ENCODE results near the gene APBA2. TPM values are rescaled to one million over a fixed set of nuclear protein-coding genes. Genes with fewer than 3 reads are reported as not detected.

APBA2 gene
- total and polyA plus RNA-seq, 10 donors: 5.8 to 33.8 (median 18.3) TPM

DNA sequence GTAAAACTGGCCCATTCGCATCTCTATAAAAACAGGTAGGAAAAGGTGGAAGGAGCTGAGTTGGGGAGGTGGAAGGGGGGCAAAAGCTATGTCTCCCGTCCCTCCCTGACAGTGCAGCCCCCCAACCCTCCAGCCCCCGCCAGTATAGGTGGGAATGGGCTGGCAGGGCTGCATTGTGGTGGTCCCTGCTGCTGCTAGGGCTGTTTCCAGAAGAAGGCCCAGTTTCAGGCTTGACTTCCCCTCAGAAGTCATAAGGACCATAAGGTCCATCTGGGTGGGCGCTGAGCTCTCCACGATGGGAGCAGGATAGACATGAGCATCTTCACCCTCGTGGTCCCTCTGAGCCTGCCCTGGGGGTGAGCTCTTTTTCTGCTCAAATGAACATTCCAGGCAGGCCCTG lies 44.2 kb downstream of the APBA2 start:
- DNase-seq: peak; percentile 41
- intact Hi-C loops (cut with DNase I; ENCODE audit: low total_unique reads): no loop called here
- 78 to 96% (median 85%) methylated on average over 5 to 6 of the region's 6 CpGs for WGBS, 5 donors

DNA sequence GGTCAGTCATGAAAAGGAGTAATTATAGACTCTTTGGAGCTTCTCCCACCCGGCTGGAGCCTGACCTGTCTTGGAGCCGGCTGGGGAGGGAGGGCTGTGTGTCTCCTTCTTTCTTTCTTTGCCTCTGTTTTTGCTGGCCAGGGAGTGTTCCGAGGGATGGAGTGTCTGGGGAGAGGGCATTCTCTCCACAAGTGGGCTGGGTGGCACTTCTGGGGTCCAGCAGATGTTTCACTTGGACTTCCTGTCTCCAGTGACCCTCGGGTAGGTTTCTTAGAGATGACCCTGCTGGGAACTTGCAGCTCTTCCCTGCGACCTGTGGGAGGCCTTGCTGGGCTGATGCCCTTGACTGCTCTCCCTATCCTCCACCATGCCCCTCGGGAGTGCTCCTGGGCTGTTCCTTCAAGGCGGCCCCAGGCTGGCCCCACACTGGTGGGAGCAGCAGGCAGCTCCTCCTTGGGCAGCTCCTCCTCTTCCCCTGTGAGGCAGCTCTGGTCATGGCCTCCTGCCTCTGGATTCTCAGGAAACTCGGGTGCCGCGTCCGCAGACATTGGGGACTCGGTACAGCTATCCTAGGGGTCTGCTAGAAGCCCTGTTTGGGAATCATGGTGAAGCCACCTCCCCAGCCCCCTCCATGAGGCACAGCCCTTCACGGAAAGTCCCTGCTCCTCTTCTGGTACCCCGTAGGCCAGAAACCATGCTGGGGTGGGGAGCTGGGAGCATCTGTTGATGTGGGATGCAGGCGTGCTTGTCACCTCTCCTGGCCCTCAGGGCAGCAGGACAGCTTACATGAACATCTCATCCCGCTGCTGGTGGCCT lies 44.9 kb downstream of the APBA2 start:
- WGBS, 5 donors: 83 to 91% (median 85%) methylated on average over 14 to 16 of the region's 16 CpGs
- H3K36me3 ChIP-seq: no peaks in the 10 kb centered on the region
- H3K4me3 ChIP-seq: no peak overlapping the region
- peaks cover 0 to 15% (median 7%) of the 10 kb centered on the region in 6 donors for H3K4me1 ChIP-seq
- intact Hi-C loops (cut with DNase I; ENCODE audit: low total_unique reads): no loop called here
- H3K27me3 ChIP-seq (replicated peaks in 1 of 7): peaks cover 0 to 7% (median 0%) of the 10 kb centered on the region in 7 donors
- no peak overlapping the region for H3K27ac ChIP-seq
- DNase-seq: peak; percentile 72
- peaks cover 0 to 10% (median 0%) of the 10 kb centered on the region in 8 donors for H3K9me3 ChIP-seq
- no peak for TF ChIP-seq POLR2A (IDR thresholded peaks at IDR 0.05)
- TF ChIP-seq, protein P1, sequence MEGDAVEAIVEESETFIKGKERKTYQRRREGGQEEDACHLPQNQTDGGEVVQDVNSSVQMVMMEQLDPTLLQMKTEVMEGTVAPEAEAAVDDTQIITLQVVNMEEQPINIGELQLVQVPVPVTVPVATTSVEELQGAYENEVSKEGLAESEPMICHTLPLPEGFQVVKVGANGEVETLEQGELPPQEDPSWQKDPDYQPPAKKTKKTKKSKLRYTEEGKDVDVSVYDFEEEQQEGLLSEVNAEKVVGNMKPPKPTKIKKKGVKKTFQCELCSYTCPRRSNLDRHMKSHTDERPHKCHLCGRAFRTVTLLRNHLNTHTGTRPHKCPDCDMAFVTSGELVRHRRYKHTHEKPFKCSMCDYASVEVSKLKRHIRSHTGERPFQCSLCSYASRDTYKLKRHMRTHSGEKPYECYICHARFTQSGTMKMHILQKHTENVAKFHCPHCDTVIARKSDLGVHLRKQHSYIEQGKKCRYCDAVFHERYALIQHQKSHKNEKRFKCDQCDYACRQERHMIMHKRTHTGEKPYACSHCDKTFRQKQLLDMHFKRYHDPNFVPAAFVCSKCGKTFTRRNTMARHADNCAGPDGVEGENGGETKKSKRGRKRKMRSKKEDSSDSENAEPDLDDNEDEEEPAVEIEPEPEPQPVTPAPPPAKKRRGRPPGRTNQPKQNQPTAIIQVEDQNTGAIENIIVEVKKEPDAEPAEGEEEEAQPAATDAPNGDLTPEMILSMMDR (IDR thresholded peaks at IDR 0.05 in 8 of 11, conservative IDR thresholded peaks at IDR 0.05 in 3 of 11): no peak
- no peak for TF ChIP-seq POLR2AphosphoS5 (IDR thresholded peaks at IDR 0.05)

More for the DNA sequence above, 44.2 kb downstream of the APBA2 start:
- H3K9me3 ChIP-seq: peaks cover 0 to 10% (median 0%) of the 10 kb centered on the region in 8 donors
- no peaks in the 10 kb centered on the region for H3K36me3 ChIP-seq
- no peak overlapping the region for H3K4me3 ChIP-seq
- peaks cover 0 to 8% (median under 1%) of the 10 kb centered on the region in 6 donors for H3K4me1 ChIP-seq
- H3K27me3 ChIP-seq (replicated peaks in 1 of 7): peaks cover 0 to 7% (median 0%) of the 10 kb centered on the region in 7 donors
- no peak for TF ChIP-seq POLR2AphosphoS5 (IDR thresholded peaks at IDR 0.05)
- H3K27ac ChIP-seq: no peak overlapping the region

DNA sequence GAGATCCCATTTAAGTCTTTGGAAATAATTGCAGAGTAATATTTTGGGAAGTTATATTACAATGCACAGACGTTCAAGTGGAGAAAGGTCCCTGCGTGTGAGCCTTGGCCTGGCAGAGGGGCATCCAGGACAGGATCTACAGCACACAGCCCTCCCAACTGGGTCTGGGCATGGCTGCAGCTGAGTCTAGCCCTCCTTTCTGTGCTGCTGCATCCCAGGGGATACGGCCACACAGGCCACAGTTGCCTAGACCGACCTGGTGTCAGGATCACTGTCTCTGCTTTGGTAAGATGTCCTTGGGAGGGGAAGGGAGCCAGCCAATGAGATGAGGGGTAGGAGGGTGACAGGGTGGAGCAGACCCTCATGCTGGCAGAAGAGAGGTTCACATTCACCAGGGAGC lies 46.1 kb downstream of the APBA2 start:
- no peak overlapping the region for H3K4me3 ChIP-seq
- WGBS, 5 donors: 89 to 94% (median 93%) methylated on average over 2 to 4 of the region's 4 CpGs
- H3K4me1 ChIP-seq: peaks cover 4 to 26% (median 17%) of the 10 kb centered on the region in 6 donors
- DNase-seq: peak; percentile 32
- intact Hi-C loops (cut with DNase I; ENCODE audit: low total_unique reads): no loop called here
- H3K9me3 ChIP-seq: peaks cover 0 to 10% (median 0%) of the 10 kb centered on the region in 8 donors
- peaks cover 0 to 7% (median 0%) of the 10 kb centered on the region in 7 donors for H3K27me3 ChIP-seq (replicated peaks in 1 of 7)
- no peaks in the 10 kb centered on the region for H3K36me3 ChIP-seq
- H3K27ac ChIP-seq: no peak overlapping the region
- TF ChIP-seq, protein P1 (IDR thresholded peaks at IDR 0.05 in 8 of 11, conservative IDR thresholded peaks at IDR 0.05 in 3 of 11): no peak
- TF ChIP-seq POLR2A (IDR thresholded peaks at IDR 0.05): no peak

DNA sequence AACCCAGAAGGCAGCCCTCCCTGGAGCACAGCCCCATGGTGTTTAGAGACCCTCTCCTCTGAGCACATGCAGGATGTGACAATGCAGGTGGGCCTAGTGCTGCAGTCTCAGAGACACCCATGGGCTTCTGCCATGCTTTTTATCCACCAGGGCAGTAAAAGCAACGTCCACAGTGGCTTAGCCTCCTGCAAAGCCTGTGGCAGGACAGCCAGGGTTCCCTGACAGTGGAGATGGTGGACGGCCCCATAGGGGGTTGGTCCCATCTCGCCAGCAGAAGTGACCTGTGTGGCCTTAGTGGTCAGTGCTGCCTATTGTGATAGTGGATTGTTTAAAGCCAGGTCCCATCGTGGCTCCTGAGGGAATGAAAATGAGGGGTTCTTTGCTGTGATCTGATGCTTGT lies 46.6 kb downstream of the APBA2 start:
- Histone ChIP-seq H3K27ac (no peak overlapping the region), H3K4me1 (peaks cover 4 to 32% (median 21%) of the 10 kb centered on the region in 6 donors), H3K27me3 (replicated peaks in 1 of 7) (peaks cover 0 to 7% (median 0%) of the 10 kb centered on the region in 7 donors), H3K36me3 (no peaks in the 10 kb centered on the region), H3K4me3 (no peak overlapping the region), H3K9me3 (peaks cover 0 to 10% (median 0%) of the 10 kb centered on the region in 8 donors)
- peak; percentile 67 for DNase-seq
- intact Hi-C loops (cut with DNase I; ENCODE audit: low total_unique reads): no loop called here
- no peak for TF ChIP-seq POLR2A (IDR thresholded peaks at IDR 0.05)
- TF ChIP-seq, protein P1 (IDR thresholded peaks at IDR 0.05 in 8 of 11, conservative IDR thresholded peaks at IDR 0.05 in 3 of 11): no peak
- TF ChIP-seq POLR2AphosphoS5 (IDR thresholded peaks at IDR 0.05): no peak
- WGBS, 5 donors: 78 to 91% (median 83%) methylated on average over 2 to 4 of the region's 4 CpGs
